GM18951 (cell line): ENCODE results near the gene PLEKHA1.

Experiments
- POLR2A ChIP-seq: IDR thresholded peaks from 4 replicates; pipeline ENCODE4 v1.6.1; 2011; ENCODE audit warnings: mild to moderate bottlenecking; ENCODE audit not compliant: insufficient read length, insufficient read depth; ENCODE audit errors: extremely low read depth
- in situ Hi-C: fragments of 300-500 bp; cut with MboI; formaldehyde crosslinking; loops from one replicate; pipeline ENCODE4 v1.12.0; 2022; ENCODE audit warnings: low sequenced_read_pairs, mixed read lengths, inconsistent platforms; ENCODE audit not compliant: unreplicated experiment

Gene PLEKHA1

GRCh38 chr10:122465401-122466040 lies 91.0 kb downstream of the PLEKHA1 start:
- TF ChIP-seq POLR2A: no peak
- in situ Hi-C loops: no loop called here

GRCh38 chr10:122466951-122467381 lies 92.5 kb downstream of the PLEKHA1 start:
- in situ Hi-C loops: no loop called here
- TF ChIP-seq POLR2A: no peak

GRCh38 chr10:122467701-122468100 lies 93.2 kb downstream of the PLEKHA1 start:
- in situ Hi-C loops: no loop called here
- no peak for TF ChIP-seq POLR2A

GRCh38 chr10:122468307-122468925 lies 93.9 kb downstream of the PLEKHA1 start:
- no peak for TF ChIP-seq POLR2A
- in situ Hi-C loops: no loop called here

DNA sequence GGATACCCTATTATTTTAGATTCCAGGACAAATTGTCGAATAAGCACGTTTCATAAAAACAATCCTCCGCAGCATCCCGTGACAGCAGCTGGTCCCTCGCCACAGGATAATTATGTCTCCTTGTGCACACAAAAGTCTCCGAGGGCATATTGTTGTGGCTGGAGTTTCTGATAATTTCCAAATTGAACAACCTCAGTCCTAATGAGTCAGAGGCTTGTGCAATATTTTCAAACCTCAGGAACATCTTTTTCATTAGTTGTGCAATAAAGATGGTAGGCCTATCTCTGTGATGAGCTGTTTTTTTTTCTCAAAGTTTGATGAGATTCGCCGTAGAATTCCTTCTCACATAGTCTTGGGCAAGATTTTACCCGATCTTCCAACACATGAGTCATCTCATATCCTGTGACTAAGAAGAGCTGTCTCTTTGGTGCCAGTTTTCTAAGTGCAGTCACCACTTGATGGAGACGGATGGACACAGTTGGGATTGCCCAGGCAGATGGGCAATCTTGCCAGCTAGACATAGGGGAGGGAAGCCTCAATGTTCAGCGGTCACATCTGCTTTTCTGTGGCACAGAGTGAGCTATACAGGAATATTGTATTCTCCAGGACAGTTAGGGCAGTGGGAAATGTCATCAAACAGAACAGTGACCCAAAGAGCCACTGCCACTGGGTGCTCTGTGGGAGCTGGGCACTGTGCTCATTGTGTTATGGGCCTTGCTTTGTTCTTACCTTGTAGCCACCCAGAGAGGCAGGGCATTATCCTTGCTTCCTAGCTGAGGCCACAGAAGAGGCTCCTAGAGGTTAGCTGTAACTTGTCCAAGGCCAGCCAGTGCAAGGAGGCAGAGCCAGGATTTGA lies 94.6 kb downstream of the PLEKHA1 start:
- in situ Hi-C loops: no loop called here
- TF ChIP-seq POLR2A: no peak

DNA sequence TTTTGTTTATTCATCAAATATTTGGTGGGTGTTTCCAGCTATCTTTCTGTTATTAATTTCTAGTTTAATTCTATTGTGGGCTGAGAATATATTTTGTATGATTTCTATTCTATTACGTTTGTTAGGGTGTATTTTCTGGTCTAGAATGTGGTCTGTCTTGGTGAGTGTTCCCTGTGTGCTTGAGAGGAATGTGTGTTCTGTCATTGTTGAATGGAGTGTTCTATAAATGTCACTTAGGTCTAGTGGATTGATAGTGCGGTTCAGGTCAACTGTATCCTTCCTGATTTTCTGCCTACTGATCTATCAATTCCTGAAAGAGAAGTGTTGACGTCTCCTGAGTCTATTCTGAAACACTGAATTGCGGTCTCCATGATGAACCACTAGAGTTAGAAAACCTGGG lies 95.3 kb downstream of the PLEKHA1 start:
- in situ Hi-C loops: no loop called here
- no peak for TF ChIP-seq POLR2A

DNA sequence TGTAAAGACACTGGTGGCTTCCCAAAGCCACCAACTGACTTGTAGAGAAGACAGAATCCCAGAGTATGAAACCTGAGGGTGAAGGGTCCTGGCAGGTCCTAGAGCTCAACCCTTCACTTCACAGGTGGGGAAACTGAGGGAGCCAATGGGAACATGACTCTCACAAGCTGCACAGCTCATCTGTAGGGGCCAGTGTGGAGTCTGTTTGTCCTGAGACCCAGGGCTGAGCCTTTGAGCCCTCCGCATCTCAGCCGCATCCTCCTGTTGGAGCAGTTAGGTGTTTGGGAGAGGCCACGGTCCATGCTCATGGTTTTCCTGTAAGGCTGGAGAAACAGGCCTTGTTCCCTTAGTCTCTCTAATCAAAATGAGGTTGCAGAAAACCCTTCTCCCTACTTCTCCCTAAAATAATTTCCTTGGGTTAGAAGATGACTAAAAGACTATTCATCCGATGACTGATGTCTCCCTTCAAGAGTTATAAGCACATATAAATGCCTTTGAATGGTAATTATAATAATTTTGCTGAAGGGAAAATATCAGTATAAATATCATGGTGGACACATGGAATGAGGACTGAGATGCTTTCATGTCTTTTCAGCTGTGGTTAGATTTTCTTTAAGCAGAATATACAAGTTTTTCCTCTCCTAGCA lies 97.1 kb downstream of the PLEKHA1 start:
- in situ Hi-C loops: no loop called here

DNA sequence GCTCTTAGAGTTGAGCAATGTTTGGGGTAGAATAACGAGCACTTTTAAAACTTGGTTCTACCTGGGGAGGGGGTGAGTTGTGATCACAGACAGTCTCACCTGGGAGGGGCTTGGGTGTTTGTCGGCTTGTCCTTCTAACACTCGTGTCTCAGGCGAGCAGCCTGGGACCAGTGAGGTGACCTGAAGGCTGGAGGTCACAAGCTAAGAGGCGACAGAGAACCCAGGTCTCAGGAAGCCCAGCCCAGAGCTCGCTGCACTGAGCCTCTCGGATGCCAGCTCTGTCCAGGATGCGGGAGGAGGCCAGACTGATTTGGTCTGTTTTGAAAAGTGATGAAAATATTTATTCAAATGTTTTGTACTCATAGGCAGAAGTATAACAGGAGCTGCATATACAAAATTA lies 98.6 kb downstream of the PLEKHA1 start:
- in situ Hi-C loops: no loop called here
- TF ChIP-seq POLR2A: no peak

More for the DNA sequence above, 97.1 kb downstream of the PLEKHA1 start:
- no peak for TF ChIP-seq POLR2A

DNA sequence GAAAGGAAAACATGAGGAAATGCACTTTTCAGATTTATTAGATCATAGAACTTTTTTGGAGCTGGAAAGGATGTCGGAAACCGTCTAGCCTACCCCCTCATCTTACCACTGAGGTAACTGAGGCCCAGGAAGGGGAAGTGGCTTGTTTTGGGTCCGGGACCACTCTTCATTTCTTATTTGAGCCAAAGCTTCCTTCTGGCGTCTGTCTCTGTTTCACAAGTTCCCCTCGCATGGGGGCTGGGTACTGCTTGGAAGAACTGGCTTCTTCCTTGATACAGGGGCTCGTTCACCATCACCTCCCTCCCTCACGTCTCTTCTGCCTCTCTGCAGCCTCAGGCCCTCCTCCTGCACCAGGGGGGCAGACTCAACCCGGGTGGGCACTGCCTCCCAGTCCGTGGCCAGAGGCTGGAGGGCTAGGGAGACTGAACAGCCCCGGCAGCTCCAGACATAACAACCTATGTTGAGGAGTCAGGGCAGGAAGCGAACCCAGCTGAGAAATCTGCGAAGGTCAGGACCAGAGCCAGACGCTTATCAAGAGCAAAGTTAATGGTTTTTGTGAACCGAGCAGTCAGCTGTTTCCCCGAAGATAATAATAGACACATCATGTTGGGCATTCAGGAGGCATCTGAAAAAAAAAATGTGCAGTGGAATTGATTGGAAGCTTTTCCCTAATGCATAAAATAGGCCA lies 99.8 kb downstream of the PLEKHA1 start:
- TF ChIP-seq POLR2A: no peak
- in situ Hi-C loops: no loop called here

DNA sequence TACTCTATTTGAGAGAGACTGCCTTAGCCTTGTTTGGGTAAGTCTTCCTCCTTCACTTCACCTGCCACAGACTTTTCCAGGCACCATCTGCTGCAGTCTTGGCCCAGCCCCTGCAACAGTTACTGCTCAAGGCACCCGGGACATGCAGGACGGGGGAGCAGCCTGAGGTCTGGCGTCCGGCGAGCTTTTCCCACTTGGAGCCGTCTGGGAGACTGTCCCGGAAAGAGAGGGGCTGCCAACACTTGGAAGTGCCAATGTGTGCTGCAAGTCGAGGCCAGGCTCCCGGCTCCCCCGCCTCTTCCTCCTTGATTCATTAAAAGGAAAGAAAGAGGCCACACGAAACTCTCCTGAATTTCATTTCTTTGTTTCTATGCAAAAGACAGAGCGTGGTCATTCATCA lies 100.6 kb downstream of the PLEKHA1 start:
- in situ Hi-C loops: no loop called here
- TF ChIP-seq POLR2A: no peak

- in situ Hi-C loops: no loop called here
- no peak for TF ChIP-seq POLR2A
Measured at GRCh38 chr10:122475591-122476332, 101.3 kb downstream of the PLEKHA1 start.

GRCh38 chr10:122476333-122476695 lies 101.8 kb downstream of the PLEKHA1 start:
- no peak for TF ChIP-seq POLR2A
- in situ Hi-C loops: no loop called here
